HEK293 (cell line): Measurements from ENCODE around the gene GLTP.

Source experiments
- CTCF ChIA-PET: fragments of 350-600 bp; formaldehyde crosslinking; extraction: SDS; loops from one replicate; lab custom pipeline; 2021; ENCODE audit warnings: antibody characterized with exemption; lab: Yijun Ruan, JAX
- POLR2A ChIA-PET: fragments of 300-600 bp; formaldehyde crosslinking; extraction: SDS; loops from one replicate; lab custom pipeline; 2020; ENCODE audit warnings: antibody characterized with exemption, inconsistent platforms; lab: Yijun Ruan, JAX
- H3K27ac ChIP-seq: fragments of 200-500 bp; sonication (Bioruptor generic); 2 replicates; pipeline ENCODE4 v1.5.1; 2014; ENCODE audit warnings: low read depth, low read length, control low read depth, inconsistent platforms; ENCODE audit errors: extremely low read depth
- H3K36me3 ChIP-seq, 2 experiments: fragments of 200-500 bp in 1 of 2; sonication (Bioruptor generic) in 1 of 2; 1 replicate in 1 of 2; 2 replicates in 1 of 2; pipeline ENCODE4 v1.5.1; 2014 to 2017; ENCODE audit warnings: inconsistent platforms in 2 of 2, low read length in 2 of 2; ENCODE audit not compliant: control insufficient read depth in 2 of 2, insufficient read depth in 1 of 2
- H3K4me1 ChIP-seq: fragments of 200-500 bp; sonication (Bioruptor generic); 2 replicates; pipeline ENCODE4 v1.5.1; 2014; ENCODE audit warnings: mild to moderate bottlenecking, low read length, inconsistent platforms; ENCODE audit not compliant: control insufficient read depth, insufficient read depth
- H3K4me3 ChIP-seq: 2 replicates; pipeline ENCODE4 v1.5.1; 2011; ENCODE audit warnings: low read depth, mild to moderate bottlenecking, control low read depth, low read length, moderate library complexity
- H3K9me3 ChIP-seq: fragments of 200-500 bp; sonication (Bioruptor generic); 2 replicates; pipeline ENCODE4 v1.5.1; 2014; ENCODE audit warnings: low read depth, low read length, inconsistent platforms; ENCODE audit not compliant: control insufficient read depth, insufficient read depth
- GLIS1 ChIP-seq: fragments of 450-650 bp; formaldehyde crosslinking; IDR thresholded peaks from 2 replicates; pipeline ENCODE4 v1.5.1; 2016; ENCODE audit warnings: missing biosample characterization, missing genetic modification characterization
- GLIS2 ChIP-seq: fragments of 450-650 bp; formaldehyde crosslinking; IDR thresholded peaks from 2 replicates; pipeline ENCODE4 v1.5.1; 2016; ENCODE audit warnings: missing biosample characterization, missing genetic modification characterization
- PRDM1 ChIP-seq: fragments of 450-650 bp; formaldehyde crosslinking; IDR thresholded peaks from 2 replicates; pipeline ENCODE4; 2016; ENCODE audit warnings: missing biosample characterization, missing genetic modification characterization
- WT1 ChIP-seq: fragments of 450-650 bp; formaldehyde crosslinking; IDR thresholded peaks from 2 replicates; pipeline ENCODE4 v1.5.1; 2016; ENCODE audit warnings: missing biosample characterization, missing genetic modification characterization
- YY1 ChIP-seq: fragments of 450-650 bp; formaldehyde crosslinking; IDR thresholded peaks from 2 replicates; pipeline ENCODE4 v1.5.1; 2018; ENCODE audit warnings: missing biosample characterization, missing genetic modification characterization
- ZBTB20 ChIP-seq: fragments of 450-650 bp; formaldehyde crosslinking; IDR thresholded peaks from 2 replicates; pipeline ENCODE4 v1.5.1; 2016; ENCODE audit warnings: missing biosample characterization, missing genetic modification characterization
- ZNF121 ChIP-seq: fragments of 450-650 bp; formaldehyde crosslinking; IDR thresholded peaks from 2 replicates; pipeline ENCODE4 v1.5.1; 2016; ENCODE audit warnings: missing biosample characterization, missing genetic modification characterization
- ZNF155 ChIP-seq: fragments of 450-650 bp; formaldehyde crosslinking; IDR thresholded peaks from 2 replicates; pipeline ENCODE4 v1.5.1; 2016; ENCODE audit warnings: missing biosample characterization, missing genetic modification characterization
- ZNF157 ChIP-seq: fragments of 450-650 bp; formaldehyde crosslinking; IDR thresholded peaks from 2 replicates; pipeline ENCODE4 v1.5.1; 2016; ENCODE audit warnings: missing biosample characterization, missing genetic modification characterization
- ZNF175 ChIP-seq: fragments of 450-650 bp; formaldehyde crosslinking; IDR thresholded peaks from 2 replicates; pipeline ENCODE4 v1.5.1; 2016; ENCODE audit warnings: missing biosample characterization, missing genetic modification characterization
- ZNF2 ChIP-seq: fragments of 450-650 bp; formaldehyde crosslinking; IDR thresholded peaks from 2 replicates; pipeline ENCODE4 v1.5.1; 2016; ENCODE audit warnings: missing biosample characterization, missing genetic modification characterization
- ZNF266 ChIP-seq: fragments of 450-650 bp; formaldehyde crosslinking; IDR thresholded peaks from 2 replicates; pipeline ENCODE4 v1.5.1; 2016; ENCODE audit warnings: missing biosample characterization, missing genetic modification characterization, low read depth
- ZNF335 ChIP-seq: fragments of 450-650 bp; formaldehyde crosslinking; conservative IDR thresholded peaks from 2 replicates; pipeline ENCODE4 v1.5.1; 2016; ENCODE audit warnings: missing biosample characterization, missing genetic modification characterization
- ZNF416 ChIP-seq: fragments of 450-650 bp; formaldehyde crosslinking; IDR thresholded peaks from 2 replicates; pipeline ENCODE4 v1.5.1; 2016; ENCODE audit warnings: missing biosample characterization, missing genetic modification characterization
- ZNF426 ChIP-seq: fragments of 450-650 bp; formaldehyde crosslinking; IDR thresholded peaks from 2 replicates; pipeline ENCODE4 v1.5.1; 2017; ENCODE audit warnings: missing biosample characterization, missing genetic modification characterization, mild to moderate bottlenecking, inconsistent platforms, moderate library complexity
- ZNF433 ChIP-seq: fragments of 450-650 bp; formaldehyde crosslinking; IDR thresholded peaks from 2 replicates; pipeline ENCODE4 v1.5.1; 2016; ENCODE audit warnings: missing biosample characterization, missing genetic modification characterization, low read depth
- ZNF654 ChIP-seq: fragments of 450-650 bp; formaldehyde crosslinking; IDR thresholded peaks from 2 replicates; pipeline ENCODE4 v1.5.1; 2016; ENCODE audit warnings: low read depth, missing biosample characterization, missing genetic modification characterization
- ZNF664 ChIP-seq: fragments of 450-650 bp; formaldehyde crosslinking; IDR thresholded peaks from 2 replicates; pipeline ENCODE4 v1.5.1; 2016; ENCODE audit warnings: missing biosample characterization, missing genetic modification characterization
- TF ChIP-seq, protein P1 (sequence below): fragments of 450-650 bp; formaldehyde crosslinking; IDR thresholded peaks from 2 replicates; pipeline ENCODE4 v1.5.1; 2016; ENCODE audit warnings: missing biosample characterization, missing genetic modification characterization
- TF ChIP-seq, protein P2 (sequence below): fragments of 450-650 bp; formaldehyde crosslinking; IDR thresholded peaks from 2 replicates; pipeline ENCODE4 v1.5.1; 2016; ENCODE audit warnings: missing biosample characterization, missing genetic modification characterization
- TF ChIP-seq, protein P3 (sequence below): fragments of 450-650 bp; formaldehyde crosslinking; IDR thresholded peaks from 2 replicates; pipeline ENCODE4 v1.5.1; 2016; ENCODE audit warnings: missing biosample characterization, missing genetic modification characterization
- TF ChIP-seq, protein P4 (sequence below): fragments of 450-650 bp; formaldehyde crosslinking; IDR thresholded peaks from 2 replicates; pipeline ENCODE4 v1.5.1; 2016; ENCODE audit warnings: missing biosample characterization, missing genetic modification characterization, borderline replicate concordance
- TF ChIP-seq, protein P5 (sequence below): fragments of 450-650 bp; formaldehyde crosslinking; optimal IDR thresholded peaks from 2 replicates; pipeline ENCODE3; 2016; ENCODE audit warnings: missing biosample characterization, mild to moderate bottlenecking, missing genetic modification characterization

The GLTP gene

DNA sequence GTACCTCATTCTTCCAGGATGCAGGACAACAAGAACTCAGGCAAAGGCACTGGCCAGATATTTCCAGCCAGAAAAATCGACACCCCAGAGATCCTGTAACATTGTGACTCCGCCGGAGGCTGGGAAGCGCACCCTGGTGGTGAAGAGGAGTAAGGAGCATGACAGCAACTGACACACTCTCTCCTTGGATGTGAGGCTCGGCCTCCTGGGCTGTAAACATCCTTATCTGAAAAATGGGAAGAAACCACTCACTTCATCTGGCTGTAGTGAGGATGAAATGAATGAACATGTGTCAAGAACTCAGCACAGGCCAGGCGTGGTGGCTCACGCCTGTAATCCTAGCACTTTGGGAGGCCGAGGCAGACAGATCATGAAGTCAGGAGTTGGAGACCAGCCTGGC is 47.3 kb upstream of the GLTP start:
- Histone ChIP-seq H3K27ac (no peak overlapping the region), H3K36me3 (peaks cover 3 to 36% of the 10 kb centered on the region in 2 experiments), H3K4me1 (no peaks in the 10 kb centered on the region), H3K4me3 (no peak overlapping the region), H3K9me3 (no peaks in the 10 kb centered on the region)
- CTCF ChIA-PET, result interaction anchor here (0.6 to 3.7 kb wide), 9 partner anchors 17 to 82 kb away, joined by 3 to 27 read pairs (median 4); no protein-coding TSS in a partner anchor
- POLR2A ChIA-PET, result interaction anchor here (0.7 kb wide), 1 partner anchor 46 kb away, joined by 4 read pairs; no protein-coding TSS in a partner anchor
- TF ChIP-seq ZBTB20 (tag by site-specific recombination) (no peak), ZNF2 (tag by site-specific recombination) (peak; percentile 91), ZNF654 (tag by site-specific recombination) (peak; percentile 35), ZNF121 (tag by site-specific recombination) (0 out of 2 replicates have a peak, but pooled peaks have one; percentile 40)
- TF ChIP-seq, protein P1, sequence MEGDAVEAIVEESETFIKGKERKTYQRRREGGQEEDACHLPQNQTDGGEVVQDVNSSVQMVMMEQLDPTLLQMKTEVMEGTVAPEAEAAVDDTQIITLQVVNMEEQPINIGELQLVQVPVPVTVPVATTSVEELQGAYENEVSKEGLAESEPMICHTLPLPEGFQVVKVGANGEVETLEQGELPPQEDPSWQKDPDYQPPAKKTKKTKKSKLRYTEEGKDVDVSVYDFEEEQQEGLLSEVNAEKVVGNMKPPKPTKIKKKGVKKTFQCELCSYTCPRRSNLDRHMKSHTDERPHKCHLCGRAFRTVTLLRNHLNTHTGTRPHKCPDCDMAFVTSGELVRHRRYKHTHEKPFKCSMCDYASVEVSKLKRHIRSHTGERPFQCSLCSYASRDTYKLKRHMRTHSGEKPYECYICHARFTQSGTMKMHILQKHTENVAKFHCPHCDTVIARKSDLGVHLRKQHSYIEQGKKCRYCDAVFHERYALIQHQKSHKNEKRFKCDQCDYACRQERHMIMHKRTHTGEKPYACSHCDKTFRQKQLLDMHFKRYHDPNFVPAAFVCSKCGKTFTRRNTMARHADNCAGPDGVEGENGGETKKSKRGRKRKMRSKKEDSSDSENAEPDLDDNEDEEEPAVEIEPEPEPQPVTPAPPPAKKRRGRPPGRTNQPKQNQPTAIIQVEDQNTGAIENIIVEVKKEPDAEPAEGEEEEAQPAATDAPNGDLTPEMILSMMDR, result peak; percentile 55

DNA sequence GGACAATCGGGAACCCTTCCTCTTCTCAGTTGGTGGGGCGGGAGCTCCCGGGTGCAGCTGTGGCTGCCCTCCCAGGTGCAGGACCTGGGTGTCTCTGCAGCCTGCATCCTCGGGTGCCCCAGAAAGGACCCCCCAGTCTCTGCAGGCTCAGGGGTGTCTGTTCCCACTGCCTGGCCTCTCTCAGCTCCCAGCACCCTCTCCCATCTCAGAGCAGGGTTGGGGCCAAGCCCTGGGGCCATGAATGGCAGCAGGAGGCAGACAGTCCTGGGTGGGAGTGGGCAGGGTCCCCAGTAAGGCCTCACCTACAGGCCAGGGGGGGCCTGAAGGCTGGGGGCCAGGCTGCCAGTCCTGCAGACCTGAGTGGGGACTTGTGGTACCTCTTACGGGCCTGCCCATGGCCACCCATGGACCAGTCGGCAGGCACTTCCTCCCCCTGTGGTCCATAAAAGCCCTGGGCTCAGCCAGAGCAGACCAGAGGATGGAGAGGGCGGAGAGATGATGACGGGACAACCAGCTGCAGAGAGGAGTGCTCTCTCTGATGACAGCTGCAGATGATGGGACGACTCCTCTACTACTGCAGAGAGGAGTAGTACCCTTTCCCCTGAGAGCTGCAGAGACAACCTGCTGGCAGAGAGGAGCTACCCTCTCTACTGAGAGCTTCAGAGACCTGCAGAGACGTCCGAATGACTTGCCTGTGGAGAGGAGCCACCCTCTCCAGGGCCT is 46.3 kb upstream of the GLTP start:
- Histone ChIP-seq H3K36me3 (peaks cover 3 to 27% of the 10 kb centered on the region in 2 experiments; a peak in 2 of 3 replicates), H3K27ac (no peak overlapping the region), H3K4me1 (no peaks in the 10 kb centered on the region), H3K4me3 (no peak overlapping the region), H3K9me3 (no peaks in the 10 kb centered on the region)
- POLR2A ChIA-PET, result no interaction called here
- TF ChIP-seq ZNF175 (no peak), GLIS2 (tag by site-specific recombination) (peak; percentile 14; the same call in 1 of the 2 replicates), ZNF416 (tag by site-specific recombination) (no peak), ZNF335 (tag by site-specific recombination) (peak; percentile 16; the same call in 1 of the 2 replicates), GLIS1 (tag by site-specific recombination) (peak; percentile 47)
- TF ChIP-seq, protein P2, sequence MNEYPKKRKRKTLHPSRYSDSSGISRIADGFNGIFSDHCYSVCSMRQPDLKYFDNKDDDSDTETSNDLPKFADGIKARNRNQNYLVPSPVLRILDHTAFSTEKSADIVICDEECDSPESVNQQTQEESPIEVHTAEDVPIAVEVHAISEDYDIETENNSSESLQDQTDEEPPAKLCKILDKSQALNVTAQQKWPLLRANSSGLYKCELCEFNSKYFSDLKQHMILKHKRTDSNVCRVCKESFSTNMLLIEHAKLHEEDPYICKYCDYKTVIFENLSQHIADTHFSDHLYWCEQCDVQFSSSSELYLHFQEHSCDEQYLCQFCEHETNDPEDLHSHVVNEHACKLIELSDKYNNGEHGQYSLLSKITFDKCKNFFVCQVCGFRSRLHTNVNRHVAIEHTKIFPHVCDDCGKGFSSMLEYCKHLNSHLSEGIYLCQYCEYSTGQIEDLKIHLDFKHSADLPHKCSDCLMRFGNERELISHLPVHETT (tag by site-specific recombination), result no peak
- CTCF ChIA-PET, result interaction anchor here (0.7 to 3.7 kb wide), 6 partner anchors 22 to 505 kb away, joined by 3 to 27 read pairs (median 4); no protein-coding TSS in a partner anchor

DNA sequence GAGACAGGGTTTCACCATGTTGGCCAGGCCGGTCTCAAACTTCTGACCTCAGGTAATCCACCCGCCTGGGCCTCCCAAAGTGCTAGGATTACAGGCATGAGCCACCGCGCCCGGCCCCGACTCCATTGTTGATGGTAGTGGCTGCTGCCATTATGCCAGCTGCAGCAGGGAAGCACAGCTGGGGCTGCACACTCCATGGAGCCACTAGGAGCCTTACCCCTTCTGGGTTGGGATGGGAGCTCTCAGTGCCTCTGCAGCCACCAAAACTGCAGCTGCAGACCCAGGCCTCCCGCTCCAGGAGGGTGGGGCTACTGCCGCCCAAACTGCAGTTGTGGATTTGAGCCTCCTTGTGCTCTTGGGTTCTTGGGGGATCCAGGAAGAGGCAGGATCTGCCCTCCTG is 45.7 kb upstream of the GLTP start:
- ChIA-PET POLR2A (no interaction called here), CTCF (interaction anchor here (0.6 to 1.7 kb wide), 3 partner anchors 21 to 81 kb away, joined by 3 to 6 read pairs (median 4); no protein-coding TSS in a partner anchor)
- no peak overlapping the region for H3K4me3 ChIP-seq
- no peaks in the 10 kb centered on the region for H3K9me3 ChIP-seq
- H3K27ac ChIP-seq, result no peak overlapping the region
- no peaks in the 10 kb centered on the region for H3K4me1 ChIP-seq
- H3K36me3 ChIP-seq, result peaks cover 3 to 22% of the 10 kb centered on the region in 2 experiments; a peak in 2 of 3 replicates
- TF ChIP-seq, protein P3, sequence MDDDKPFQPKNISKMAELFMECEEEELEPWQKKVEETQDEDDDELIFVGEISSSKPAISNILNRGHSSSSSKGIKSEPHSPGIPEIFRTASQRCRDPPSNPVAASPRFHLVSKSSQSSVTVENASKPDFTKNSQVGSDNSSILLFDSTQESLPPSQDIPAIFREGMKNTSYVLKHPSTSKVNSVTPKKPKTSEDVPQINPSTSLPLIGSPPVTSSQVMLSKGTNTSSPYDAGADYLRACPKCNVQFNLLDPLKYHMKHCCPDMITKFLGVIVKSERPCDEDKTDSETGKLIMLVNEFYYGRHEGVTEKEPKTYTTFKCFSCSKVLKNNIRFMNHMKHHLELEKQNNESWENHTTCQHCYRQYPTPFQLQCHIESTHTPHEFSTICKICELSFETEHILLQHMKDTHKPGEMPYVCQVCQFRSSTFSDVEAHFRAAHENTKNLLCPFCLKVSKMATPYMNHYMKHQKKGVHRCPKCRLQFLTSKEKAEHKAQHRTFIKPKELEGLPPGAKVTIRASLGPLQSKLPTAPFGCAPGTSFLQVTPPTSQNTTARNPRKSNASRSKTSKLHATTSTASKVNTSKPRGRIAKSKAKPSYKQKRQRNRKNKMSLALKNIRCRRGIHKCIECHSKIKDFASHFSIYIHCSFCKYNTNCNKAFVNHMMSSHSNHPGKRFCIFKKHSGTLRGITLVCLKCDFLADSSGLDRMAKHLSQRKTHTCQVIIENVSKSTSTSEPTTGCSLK (tag by site-specific recombination), result no peak
- no peak for TF ChIP-seq ZNF266 (tag by site-specific recombination)
- TF ChIP-seq, protein P4, sequence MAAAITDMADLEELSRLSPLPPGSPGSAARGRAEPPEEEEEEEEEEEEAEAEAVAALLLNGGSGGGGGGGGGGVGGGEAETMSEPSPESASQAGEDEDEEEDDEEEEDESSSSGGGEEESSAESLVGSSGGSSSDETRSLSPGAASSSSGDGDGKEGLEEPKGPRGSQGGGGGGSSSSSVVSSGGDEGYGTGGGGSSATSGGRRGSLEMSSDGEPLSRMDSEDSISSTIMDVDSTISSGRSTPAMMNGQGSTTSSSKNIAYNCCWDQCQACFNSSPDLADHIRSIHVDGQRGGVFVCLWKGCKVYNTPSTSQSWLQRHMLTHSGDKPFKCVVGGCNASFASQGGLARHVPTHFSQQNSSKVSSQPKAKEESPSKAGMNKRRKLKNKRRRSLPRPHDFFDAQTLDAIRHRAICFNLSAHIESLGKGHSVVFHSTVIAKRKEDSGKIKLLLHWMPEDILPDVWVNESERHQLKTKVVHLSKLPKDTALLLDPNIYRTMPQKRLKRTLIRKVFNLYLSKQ, result no peak
- TF ChIP-seq ZNF121 (tag by site-specific recombination), result no peak
- no peak for TF ChIP-seq YY1 (tag by site-specific recombination)
- TF ChIP-seq ZNF155, result no peak
- TF ChIP-seq WT1 (tag by site-specific recombination), result no peak
- TF ChIP-seq PRDM1, result no peak
- TF ChIP-seq, protein P5, sequence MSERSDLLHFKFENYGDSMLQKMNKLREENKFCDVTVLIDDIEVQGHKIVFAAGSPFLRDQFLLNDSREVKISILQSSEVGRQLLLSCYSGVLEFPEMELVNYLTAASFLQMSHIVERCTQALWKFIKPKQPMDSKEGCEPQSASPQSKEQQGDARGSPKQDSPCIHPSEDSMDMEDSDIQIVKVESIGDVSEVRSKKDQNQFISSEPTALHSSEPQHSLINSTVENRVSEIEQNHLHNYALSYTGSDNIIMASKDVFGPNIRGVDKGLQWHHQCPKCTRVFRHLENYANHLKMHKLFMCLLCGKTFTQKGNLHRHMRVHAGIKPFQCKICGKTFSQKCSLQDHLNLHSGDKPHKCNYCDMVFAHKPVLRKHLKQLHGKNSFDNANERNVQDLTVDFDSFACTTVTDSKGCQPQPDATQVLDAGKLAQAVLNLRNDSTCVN (tag by site-specific recombination), result no peak
- TF ChIP-seq ZNF664 (tag by site-specific recombination), result no peak
- no peak for TF ChIP-seq ZNF426 (tag by site-specific recombination)
- no peak for TF ChIP-seq ZNF157 (tag by site-specific recombination)
- no peak for TF ChIP-seq ZNF433 (tag by site-specific recombination)
